DMS 273 (cell line): Measurements from ENCODE around the gene ITGA11.

Experiments
- DNase-seq: peaks from one replicate; lab custom pipeline; 2025; ENCODE audit not compliant: unreplicated experiment; lab: John Stamatoyannopoulos, UW

Gene ITGA11

GRCh38 chr15:68275165-68275746, 156.7 kb downstream of the ITGA11 start:
- DNase-seq: no peak

GRCh38 chr15:68274201-68274848, 157.6 kb downstream of the ITGA11 start:
- DNase-seq: no peak

- DNase-seq: no peak
Observed at GRCh38 chr15:68272721-68273271, 159.2 kb downstream of the ITGA11 start.

- DNase-seq: peak; percentile 19
Observed at GRCh38 chr15:68271854-68272471, 160.0 kb downstream of the ITGA11 start.

GRCh38 chr15:68268405-68268804, 163.6 kb downstream of the ITGA11 start:
- DNase-seq: peak; percentile 23

- no peak for DNase-seq
Observed at GRCh38 chr15:68265674-68266073, 166.3 kb downstream of the ITGA11 start.

- DNase-seq: no peak
Observed at GRCh38 chr15:68265081-68265480, 166.9 kb downstream of the ITGA11 start.

- no peak for DNase-seq
Observed at GRCh38 chr15:68264282-68264681, 167.7 kb downstream of the ITGA11 start.

- no peak for DNase-seq
Observed at GRCh38 chr15:68262514-68263356, 169.2 kb downstream of the ITGA11 start.

GRCh38 chr15:68261980-68262379, 170.0 kb downstream of the ITGA11 start:
- no peak for DNase-seq

GRCh38 chr15:68261241-68261640, 170.7 kb downstream of the ITGA11 start:
- no peak for DNase-seq

GRCh38 chr15:68259883-68260282, 172.1 kb downstream of the ITGA11 start:
- peak; percentile 66 for DNase-seq

- DNase-seq: no peak
Observed at GRCh38 chr15:68258692-68259091, 173.3 kb downstream of the ITGA11 start.

- peak; percentile 85 for DNase-seq
Observed at GRCh38 chr15:68256675-68257450, 175.1 kb downstream of the ITGA11 start.

- DNase-seq: peak; percentile 84
Observed at GRCh38 chr15:68252925-68253534, 178.9 kb downstream of the ITGA11 start.

- DNase-seq: no peak
Observed at GRCh38 chr15:68249058-68249713, 182.8 kb downstream of the ITGA11 start.
